GM19395 (cell line): ENCODE results near the gene HCST.
"Not testable (repeated sequence)": the region's sequence is repeated elsewhere in the genome, so short reads cannot be mapped to it uniquely, and the experiment has no call there.

Source experiments
- ATAC-seq: cut with Tn5 transposase; IDR thresholded peaks from one replicate; pipeline ENCODE4 v1.9.1; 2021; ENCODE audit warnings: mild to moderate bottlenecking, moderate library complexity; ENCODE audit not compliant: unreplicated experiment

Gene HCST, protein sequence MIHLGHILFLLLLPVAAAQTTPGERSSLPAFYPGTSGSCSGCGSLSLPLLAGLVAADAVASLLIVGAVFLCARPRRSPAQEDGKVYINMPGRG

DNA sequence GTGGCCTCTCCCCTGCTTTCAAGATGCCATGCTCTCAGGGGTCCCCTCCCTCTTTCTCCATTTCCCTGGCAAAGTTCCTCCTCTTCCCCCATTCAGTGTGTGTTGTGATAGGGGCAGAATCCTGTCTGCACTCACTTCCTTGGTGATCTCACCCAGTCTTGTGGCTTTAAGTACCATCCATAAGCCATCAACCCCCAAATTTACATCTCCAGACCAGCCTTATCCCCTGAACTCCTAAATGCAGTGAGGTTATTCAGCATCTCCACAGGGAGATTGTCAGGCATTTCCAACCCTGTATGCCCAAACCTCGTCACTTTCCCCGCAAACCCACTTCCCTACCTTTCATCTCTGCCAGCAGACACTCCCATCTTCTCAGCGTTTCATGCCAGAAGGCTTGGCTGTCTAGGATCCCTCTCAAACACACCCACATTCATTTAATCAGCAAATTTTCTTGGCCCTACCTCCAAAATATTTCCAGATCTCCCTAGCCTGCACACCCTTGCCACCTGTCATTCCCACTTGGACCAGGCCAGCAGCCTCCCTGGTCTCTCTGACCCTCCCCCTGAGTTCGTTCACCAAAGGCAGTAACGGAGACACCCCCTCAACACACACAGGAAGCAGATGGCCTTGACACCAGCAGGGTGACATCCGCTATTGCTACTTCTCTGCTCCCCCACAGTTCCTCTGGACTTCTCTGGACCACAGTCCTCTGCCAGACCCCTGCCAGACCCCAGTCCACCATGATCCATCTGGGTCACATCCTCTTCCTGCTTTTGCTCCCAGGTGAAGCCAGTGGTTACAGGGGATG, at the start of gene HCST:
TSS of gene HCST (plus strand) at position 676 of the 808 bp plus-strand sequence. CDS start at position 741, 65 bp downstream.
- no peak for ATAC-seq

DNA sequence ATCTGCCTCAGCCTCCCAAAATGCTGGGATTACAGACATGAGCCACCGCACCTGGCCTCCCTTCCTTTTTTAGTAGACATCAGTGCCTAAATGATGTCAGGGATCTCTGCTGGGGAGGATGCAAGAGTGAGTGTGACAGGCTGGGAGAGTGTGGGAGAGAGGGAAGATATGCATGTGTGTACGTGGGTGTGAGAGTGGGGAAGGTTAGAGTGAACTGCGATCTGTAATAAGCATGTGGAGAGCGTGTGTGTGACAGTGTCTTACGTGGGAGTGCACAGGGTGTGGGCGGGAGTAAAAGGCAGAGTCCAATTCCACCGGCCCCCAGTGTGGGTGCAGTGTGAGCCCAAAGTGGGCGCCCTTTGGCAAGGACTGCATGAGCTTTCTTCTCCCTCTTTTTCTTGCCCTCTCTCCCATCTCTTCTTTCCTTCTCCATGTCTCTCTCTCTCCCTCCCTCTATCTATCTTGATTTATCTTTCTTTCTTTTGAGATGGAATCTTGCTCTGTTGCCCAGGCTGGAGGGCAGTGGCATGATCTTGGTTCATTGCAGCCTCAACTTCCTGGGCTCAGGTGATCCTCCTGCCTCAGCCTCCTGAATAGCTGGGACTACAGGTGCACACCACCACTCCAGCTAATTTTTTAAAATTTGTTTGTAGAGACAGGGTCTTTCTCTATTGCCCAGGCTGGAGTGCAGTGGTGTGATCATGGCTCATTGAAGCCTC, 49.1 kb upstream of the HCST start:
- ATAC-seq, result no peak

DNA sequence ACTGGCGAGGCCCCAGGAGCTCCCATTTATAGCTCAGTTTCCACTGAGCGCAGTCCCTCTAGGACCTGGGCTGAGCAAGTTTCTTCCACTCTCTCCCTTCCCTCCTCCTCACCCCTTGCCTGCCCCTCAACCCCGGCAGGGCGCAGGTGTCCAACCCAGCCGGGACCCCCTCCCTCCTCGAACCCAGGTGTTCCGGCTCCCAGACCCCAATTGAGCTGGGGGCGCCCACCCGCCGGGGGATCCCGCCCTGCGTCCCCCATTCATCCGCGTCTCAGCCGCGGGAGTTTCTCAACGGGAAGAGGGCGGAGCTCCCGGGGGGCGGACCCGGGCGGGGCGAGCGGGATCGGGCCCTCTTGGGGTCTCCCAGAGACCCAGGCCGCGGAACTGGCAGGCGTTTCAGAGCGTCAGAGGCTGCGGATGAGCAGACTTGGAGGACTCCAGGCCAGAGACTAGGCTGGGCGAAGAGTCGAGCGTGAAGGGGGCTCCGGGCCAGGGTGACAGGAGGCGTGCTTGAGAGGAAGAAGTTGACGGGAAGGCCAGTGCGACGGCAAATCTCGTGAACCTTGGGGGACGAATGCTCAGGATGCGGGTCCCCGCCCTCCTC, 45.7 kb upstream of the HCST start, which contains the start of gene KIRREL2:
TSS of gene KIRREL2 (plus strand) at position 366 of the 604 bp plus-strand sequence. CDS start at position 575, 209 bp downstream.
- ATAC-seq, result no peak

DNA sequence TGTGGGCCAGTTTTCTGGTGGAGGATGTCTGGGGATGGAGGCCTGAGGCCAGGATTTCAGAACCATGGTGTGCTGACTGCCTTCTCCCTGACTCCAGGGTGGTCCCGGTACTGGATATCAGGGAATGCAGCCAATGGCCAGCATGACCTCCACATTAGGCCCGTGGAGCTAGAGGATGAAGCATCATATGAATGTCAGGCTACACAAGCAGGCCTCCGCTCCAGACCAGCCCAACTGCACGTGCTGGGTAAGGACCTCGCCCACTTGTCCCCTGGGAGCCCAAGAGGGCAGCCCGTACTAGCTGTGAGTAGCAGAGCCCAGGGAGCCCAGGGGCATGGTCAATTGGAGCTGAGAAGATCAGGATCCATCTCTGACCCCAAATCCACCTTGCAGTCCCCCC, 44.0 kb upstream of the HCST start:
- ATAC-seq, result no peak

DNA sequence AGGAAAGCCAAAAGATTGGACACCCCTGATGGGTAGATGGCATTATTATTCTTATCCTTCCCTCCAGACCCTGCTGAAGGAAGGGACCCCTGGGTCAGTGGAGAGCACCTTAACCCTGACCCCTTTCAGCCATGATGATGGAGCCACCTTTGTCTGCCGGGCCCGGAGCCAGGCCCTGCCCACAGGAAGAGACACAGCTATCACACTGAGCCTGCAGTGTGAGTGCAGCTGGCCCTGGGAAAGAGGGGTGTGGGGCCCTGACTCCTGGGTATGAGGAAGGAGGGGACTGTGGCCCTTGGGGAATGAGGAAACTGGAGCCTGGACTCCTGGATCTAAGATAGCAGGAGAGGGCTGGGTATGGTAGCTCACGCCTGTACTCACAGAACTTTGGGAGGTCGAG, 42.9 kb upstream of the HCST start:
- no peak for ATAC-seq

DNA sequence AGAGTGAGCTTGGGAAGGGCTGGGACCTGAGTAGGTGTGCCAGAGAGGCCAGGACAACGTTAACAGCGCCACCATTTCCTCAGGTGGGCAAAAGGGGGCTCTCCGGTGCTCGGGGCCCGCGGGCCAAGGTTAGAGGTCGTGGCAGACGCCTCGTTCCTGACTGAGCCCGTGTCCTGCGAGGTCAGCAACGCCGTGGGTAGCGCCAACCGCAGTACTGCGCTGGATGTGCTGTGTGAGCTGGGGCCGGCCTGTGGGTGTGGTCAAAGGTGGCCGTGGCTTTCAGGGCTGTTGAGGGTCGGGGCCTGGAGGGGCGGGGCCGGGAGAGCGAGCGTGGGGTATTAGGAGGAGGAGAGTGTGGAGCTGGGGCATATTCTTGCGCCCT, 41.9 kb upstream of the HCST start:
- no peak for ATAC-seq

DNA sequence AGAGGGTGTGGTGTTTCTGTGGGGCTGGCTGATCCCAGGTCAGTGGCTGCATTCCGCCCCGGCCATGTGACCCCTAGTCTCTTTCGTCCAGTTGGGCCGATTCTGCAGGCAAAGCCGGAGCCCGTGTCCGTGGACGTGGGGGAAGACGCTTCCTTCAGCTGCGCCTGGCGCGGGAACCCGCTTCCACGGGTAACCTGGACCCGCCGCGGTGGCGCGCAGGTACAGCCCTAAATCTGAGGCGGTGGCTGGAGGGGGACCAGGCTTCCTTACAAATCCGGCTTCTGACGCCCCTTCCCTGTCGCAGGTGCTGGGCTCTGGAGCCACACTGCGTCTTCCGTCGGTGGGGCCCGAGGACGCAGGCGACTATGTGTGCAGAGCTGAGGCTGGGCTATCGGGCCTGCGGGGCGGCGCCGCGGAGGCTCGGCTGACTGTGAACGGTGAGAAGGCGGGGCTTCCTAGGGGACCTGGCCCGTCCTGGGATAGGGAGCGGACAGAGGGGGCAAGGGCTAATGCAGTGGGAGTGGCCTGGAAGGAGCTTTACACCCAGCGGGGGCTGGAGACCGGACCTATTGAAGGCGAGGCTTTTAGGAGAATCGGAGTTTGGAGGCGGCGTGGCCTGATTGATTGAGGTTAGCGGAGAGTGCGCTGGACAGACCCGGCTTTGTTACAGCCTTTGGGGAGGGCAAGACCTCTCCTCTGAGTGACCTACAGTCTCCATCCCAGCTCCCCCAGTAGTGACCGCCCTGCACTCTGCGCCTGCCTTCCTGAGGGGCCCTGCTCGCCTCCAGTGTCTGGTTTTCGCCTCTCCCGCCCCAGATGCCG, 41.3 kb upstream of the HCST start:
- ATAC-seq, result no peak

DNA sequence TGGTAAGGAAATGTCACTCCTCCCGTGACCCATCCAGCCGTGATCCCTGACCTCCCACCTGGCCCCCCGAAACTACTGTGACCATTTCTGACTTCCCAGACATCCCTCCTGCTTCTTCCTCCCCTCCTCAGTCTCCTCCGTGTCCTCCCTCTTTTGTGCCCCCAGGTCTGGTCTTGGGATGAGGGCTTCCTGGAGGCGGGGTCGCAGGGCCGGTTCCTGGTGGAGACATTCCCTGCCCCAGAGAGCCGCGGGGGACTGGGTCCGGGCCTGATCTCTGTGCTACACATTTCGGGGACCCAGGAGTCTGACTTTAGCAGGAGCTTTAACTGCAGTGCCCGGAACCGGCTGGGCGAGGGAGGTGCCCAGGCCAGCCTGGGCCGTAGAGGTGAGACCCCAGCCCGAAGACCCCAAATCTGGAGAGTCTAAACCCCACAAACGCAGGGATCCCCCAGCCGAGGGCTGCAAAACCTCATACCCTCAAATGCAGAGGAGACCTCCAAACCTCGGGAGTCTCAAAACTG, 40.6 kb upstream of the HCST start:
- no peak for ATAC-seq

DNA sequence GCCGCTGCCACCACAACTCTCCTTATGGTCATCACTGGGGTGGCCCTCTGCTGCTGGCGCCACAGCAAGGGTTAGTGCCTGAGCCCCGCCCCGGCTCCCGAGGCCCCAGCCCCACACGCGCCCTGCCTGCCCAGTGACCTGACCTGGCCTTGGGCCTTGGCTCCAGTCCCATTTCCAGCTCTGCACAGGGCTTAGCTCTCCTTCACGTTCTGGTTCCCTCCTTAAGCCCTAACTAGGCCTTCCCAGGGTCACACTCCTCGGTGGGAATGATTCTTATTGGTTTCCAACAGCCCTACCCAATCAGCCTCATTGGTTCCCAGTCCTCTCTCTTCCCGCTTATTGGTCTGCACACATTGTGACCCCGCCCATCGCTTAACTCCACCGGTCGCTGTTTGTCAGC, 39.8 kb upstream of the HCST start:
- no peak for ATAC-seq

DNA sequence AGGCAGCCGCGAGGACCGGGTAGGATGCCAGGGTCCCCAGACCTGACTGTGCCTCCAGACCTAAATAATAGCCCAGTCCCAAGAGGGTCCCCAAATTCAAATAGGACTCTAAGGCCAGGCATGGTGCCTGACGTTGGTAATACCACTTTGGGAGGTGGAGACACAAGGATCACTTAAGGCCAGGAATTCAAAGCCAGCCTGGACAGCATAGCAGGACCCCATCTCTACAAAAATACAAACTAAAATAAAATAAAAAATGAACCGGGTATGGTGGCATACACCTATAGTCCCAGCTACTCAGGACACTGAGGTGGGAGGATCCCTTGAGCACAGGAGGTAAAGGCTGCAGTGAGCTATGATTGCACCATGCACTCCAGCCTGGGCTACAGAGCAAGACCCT, 39.3 kb upstream of the HCST start:
- ATAC-seq, result no peak

DNA sequence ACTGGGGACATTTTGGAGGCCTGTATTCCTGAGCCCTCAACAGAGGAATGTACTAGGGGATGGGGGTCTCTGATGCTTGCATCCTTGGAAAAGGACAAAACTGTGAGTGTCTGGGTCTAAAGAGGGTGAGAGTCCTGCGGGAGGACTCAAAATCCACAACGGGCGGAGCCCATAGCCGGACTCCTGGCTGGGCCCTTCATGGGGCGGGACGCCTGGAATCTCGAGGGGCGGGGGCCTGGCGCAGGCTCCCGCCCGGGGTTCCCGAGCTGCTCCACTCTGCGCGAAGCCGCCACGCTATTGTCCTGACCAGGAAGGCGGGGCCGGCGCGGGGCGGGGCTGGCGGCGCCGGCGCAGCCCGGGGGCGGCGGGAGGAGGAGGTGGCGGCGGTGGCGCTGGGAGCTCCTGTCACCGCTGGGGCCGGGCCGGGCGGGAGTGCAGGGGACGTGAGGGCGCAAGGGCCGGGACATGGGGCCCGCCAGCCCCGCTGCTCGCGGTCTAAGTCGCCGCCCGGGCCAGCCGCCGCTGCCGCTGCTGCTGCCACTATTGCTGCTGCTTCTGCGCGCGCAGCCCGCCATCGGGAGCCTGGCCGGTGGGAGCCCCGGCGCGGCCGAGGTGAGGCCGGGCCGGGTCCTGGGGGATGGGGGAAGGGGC, 34.0 kb upstream of the HCST start, which contains the start of gene APLP1:
TSS of gene APLP1 (plus strand) at position 403 of the 651 bp plus-strand sequence. CDS start at position 466, 63 bp downstream.
- ATAC-seq, result no peak

DNA sequence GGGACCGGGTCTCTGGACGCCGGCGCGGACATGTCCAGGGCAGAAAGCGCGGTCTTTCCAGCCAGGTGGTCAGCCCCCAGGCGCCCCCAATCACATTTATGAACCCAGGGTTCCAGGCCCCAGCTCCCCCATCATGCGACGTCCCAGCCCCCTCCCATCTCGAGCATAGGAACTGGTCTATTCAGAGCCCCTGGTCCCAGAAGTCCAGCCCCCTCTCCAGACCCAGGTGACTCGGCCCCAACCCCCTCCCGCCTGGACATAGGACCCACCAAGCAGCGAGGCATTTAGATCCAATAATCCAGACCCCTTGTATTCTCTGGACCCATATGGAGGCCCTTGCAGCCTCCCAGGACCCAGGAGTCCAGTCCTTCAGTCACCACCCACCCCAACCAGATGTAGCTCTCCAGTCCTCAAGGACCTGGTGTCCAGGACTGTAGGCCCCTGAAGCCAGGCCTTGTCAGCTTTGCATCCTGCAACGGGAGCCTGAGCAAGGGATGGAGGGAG, 33.5 kb upstream of the HCST start:
- ATAC-seq, result no peak

DNA sequence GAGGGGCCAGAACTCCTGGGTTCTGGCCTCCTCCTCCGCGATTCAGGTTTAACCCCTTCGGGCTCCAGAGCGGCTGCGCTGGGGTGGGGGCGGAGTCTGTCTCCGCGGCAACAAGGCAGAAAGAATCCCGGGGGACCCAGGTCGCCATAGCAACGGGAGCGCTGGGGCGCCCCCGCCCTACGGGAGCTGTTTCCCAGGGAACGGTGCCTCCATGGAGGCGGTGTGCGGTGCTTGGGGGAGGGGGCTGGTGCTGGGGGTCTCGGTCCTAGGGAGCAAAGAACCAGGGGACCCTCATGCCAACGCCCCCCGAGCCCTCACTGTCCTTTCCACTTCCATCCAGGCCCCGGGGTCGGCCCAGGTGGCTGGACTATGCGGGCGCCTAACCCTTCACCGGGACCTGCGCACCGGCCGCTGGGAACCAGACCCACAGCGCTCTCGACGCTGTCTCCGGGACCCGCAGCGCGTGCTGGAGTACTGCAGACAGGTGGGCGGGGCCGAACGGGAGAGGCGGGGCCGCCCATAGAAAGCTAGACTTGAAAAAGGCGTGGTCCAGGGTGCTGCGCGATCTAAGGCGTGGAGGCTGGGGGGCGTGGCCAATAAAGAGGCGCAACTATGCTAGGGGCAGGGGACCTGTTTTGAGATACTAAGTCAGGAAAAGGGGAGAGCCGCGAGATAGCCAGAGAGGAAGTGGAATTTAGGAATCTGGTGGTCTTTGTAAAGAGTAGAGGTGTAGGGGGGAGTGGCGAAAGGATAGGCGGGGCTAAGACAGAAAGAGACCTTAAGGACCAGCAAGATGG, 32.8 kb upstream of the HCST start:
- no peak for ATAC-seq

DNA sequence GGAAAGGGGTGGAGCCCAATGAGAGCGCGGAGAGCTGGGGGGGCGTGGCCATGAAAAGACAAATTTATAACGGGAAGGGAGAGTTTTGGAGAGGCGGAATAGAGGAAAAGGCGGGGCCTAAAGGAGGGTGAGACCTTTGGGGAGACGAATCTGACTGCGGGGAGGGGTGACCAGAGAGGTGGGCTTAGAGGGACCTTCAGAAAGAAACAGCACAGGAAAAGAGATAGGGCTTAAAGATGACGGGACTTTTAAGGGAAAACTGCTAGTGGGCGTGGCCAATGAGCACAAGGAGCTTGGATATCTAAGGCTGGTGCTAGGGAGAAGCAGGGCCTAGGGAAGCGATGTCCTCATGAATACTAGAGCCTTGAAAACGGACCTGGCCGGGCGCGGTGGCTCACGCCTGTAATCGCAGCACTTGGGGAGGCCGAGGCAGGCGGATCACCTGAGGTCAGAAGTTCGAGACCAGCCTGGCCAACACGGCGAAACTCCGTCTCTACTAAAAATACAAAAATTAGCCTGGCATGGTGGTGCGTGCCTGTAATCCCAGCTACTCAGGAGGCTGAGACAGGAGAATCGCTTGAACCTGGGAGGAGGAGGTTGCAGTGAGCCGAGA, 32.1 kb upstream of the HCST start:
- ATAC-seq, result not testable (repeated sequence)

DNA sequence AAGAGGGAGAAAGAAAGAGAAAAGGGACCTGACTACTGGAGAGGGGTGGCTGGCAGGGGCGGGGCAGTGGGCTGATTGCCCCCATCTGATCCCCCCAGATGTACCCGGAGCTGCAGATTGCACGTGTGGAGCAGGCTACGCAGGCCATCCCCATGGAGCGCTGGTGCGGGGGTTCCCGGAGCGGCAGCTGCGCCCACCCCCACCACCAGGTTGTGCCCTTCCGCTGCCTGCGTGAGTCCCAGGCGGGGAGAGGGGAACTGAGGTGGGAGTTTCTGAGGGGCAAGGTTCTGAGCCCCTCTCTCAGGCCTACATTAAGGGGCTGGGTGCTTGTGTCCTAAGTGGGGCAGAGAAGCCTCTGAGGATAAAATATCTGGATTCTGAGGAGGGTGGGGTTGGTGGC, 31.5 kb upstream of the HCST start:
- no peak for ATAC-seq

DNA sequence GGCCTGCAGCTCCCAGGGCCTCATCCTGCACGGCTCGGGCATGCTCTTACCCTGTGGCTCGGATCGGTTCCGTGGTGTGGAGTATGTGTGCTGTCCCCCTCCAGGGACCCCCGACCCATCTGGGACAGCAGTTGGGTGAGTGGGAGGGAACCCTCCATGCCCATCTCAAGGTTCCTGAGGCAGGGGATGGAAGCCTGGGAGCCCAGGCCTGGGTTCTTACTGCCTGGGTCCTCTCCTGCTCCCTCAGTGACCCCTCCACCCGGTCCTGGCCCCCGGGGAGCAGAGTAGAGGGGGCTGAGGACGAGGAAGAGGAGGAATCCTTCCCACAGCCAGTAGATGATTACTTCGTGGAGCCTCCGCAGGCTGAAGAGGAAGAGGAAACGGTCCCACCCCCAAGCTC, 30.7 kb upstream of the HCST start:
- ATAC-seq, result no peak

DNA sequence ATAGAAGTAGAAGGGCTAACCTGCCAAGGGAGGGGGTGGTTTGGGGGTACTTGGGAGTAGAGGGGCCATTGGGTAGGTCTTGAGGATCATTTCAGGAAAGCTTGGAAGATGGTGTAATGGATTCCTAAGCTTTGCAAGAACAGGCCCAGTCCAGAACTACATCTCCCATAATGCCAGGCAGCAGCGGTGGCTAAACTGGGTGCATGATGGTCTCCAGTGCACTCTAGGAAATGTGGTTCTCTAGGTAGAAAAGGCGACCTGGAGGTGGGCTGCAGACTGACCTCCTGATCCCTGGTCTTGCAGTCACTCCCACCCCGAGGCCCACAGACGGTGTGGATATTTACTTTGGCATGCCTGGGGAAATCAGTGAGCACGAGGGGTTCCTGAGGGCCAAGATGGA, 30.1 kb upstream of the HCST start:
- no peak for ATAC-seq

DNA sequence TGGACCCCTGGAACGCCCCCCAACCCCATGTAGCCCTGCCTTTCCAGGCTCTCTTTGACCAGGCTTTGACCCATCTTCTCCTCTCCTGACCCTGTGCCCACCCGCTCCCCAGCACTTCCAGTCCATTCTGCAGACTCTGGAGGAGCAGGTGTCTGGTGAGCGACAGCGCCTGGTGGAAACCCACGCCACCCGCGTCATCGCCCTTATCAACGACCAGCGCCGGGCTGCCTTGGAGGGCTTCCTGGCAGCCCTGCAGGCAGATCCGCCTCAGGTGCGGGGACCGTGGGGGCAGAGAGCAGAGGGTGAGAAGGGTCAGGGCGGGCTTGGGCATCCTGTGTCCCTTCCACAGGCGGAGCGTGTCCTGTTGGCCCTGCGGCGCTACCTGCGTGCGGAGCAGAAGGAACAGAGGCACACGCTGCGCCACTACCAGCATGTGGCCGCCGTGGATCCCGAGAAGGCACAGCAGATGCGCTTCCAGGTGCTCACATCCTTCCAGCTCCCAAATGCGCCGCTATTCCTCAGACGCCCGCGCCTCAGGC, 27.9 kb upstream of the HCST start:
- ATAC-seq, result no peak
